GM12878 (cell line): Measurements from ENCODE around the gene BOD1L1. TPM values are rescaled to one million over a fixed set of nuclear protein-coding genes. Genes with fewer than 3 reads are reported as not detected.

Source experiments
- ATAC-seq: fragments of 200-7000 bp; cut with Tn5 transposase; 3 replicates; pipeline ENCODE4 v1.9.1; 2020; ENCODE audit warnings: mild to moderate bottlenecking, moderate library complexity
- BruUV-seq: library from RNA; stranded (reverse); fragments of 400-500 nt; replicated peaks from 2 replicates; lab custom pipeline; 2021; lab: Mats Ljungman, UMichigan
- CTCF ChIA-PET: fragments of 300-600 bp; sonication (Branson Sonifier 250); formaldehyde crosslinking; extraction: SDS; loops from one replicate; lab custom pipeline; 2021; ENCODE audit warnings: inconsistent platforms; lab: Yijun Ruan, JAX
- POLR2A ChIA-PET: fragments of 350-600 bp; formaldehyde crosslinking; extraction: SDS; loops from one replicate; lab custom pipeline; 2021; ENCODE audit warnings: inconsistent platforms; lab: Charles Lee
- RAD21 ChIA-PET: fragments of 300-600 bp; sonication (Branson Sonifier 250); formaldehyde crosslinking; loops from one replicate; lab custom pipeline; 2023; ENCODE audit warnings: antibody characterized with exemption; ENCODE audit not compliant: unreplicated experiment; lab: Charles Lee
- SMC1A ChIA-PET: fragments of 300-600 bp; sonication (Branson Sonifier 250); formaldehyde crosslinking; loops from one replicate; lab custom pipeline; 2023; ENCODE audit not compliant: unreplicated experiment, uncharacterized antibody; lab: Charles Lee
- DNase-seq: peaks from one replicate; pipeline ENCODE4 v3.0.0-alpha.2; 2011; ENCODE audit warnings: low read depth, low spot score
- FAIRE-seq: peaks from 3 replicates; lab custom pipeline; 2011; peaks lifted over from hg19 to GRCh38; lab: Jason Lieb, UNC
- H2AFZ ChIP-seq: 2 replicates; pipeline ENCODE4 v1.6.0; 2011; ENCODE audit warnings: low read depth, low read length, control low read depth; ENCODE audit not compliant: control insufficient read depth
- H3K27ac ChIP-seq: 2 replicates; pipeline ENCODE4 v1.5.1; 2011; ENCODE audit warnings: control low read depth; ENCODE audit not compliant: control insufficient read depth, insufficient read depth
- H3K27me3 ChIP-seq, 2 experiments: replicated peaks in 1 of 2; 2 replicates each; pipeline versions ENCODE4 v1.6.0 to v1.6.1; 2011; ENCODE audit warnings: low read length in 1 of 2; ENCODE audit not compliant: control insufficient read depth in 2 of 2, insufficient read depth in 2 of 2
- H3K36me3 ChIP-seq, 2 experiments: 2 replicates each; pipeline ENCODE4 v1.5.1; 2011; ENCODE audit warnings: low read length in 1 of 2; ENCODE audit not compliant: control insufficient read depth in 2 of 2, insufficient read depth in 2 of 2
- H3K4me1 ChIP-seq: 2 replicates; pipeline ENCODE4 v1.6.1; 2011; ENCODE audit warnings: mild to moderate bottlenecking, low read length, moderate library complexity, mixed read lengths; ENCODE audit not compliant: control insufficient read depth, insufficient read depth
- H3K4me2 ChIP-seq: 2 replicates; pipeline ENCODE4 v1.6.0; 2011; ENCODE audit warnings: control low read depth; ENCODE audit not compliant: control insufficient read depth, insufficient read depth
- H3K4me3 ChIP-seq: fragments of 200-600 bp; sonication (generic); 2 replicates; pipeline ENCODE4 v1.5.1; 2016
- H3K79me2 ChIP-seq: 2 replicates; pipeline ENCODE4 v1.6.0; 2011; ENCODE audit warnings: low read length; ENCODE audit not compliant: control insufficient read depth, insufficient read depth
- H3K9ac ChIP-seq: 2 replicates; pipeline ENCODE4 v1.8.0; 2011; ENCODE audit warnings: low read length, control low read depth, mixed read lengths; ENCODE audit not compliant: control insufficient read depth, insufficient read depth
- H3K9me3 ChIP-seq: replicated peaks from 3 replicates; pipeline ENCODE4 v1.5.1; 2011; ENCODE audit warnings: mild to moderate bottlenecking, low read length; ENCODE audit not compliant: control insufficient read depth, insufficient read depth
- H4K20me1 ChIP-seq: 2 replicates; pipeline ENCODE4 v1.6.0; 2011; ENCODE audit not compliant: control insufficient read depth, insufficient read depth
- NFYB ChIP-seq: IDR thresholded peaks from 2 replicates; pipeline ENCODE4 v1.6.1; 2011; ENCODE audit warnings: low read depth, mild to moderate bottlenecking, low read length, improper control_type of control experiment, moderate library complexity; ENCODE audit not compliant: insufficient read depth
- WGBS: methylation state at CpG from one replicate; pipeline ENCODE4 v1.1.6; 2016; ENCODE audit warnings: low lambda C conversion rate; ENCODE audit not compliant: insufficient replicate concordance, insufficient coverage; ENCODE audit errors: missing lambda C conversion rate; 5-methylcytosine and 5-hydroxymethylcytosine counted together
- in situ Hi-C: fragments of 300-500 bp; cut with MboI; formaldehyde crosslinking; loops from 9 replicates; pipeline ENCODE4 v1.14.3; 2018; ENCODE audit warnings: mixed read lengths
- intact Hi-C: fragments of 100-400 bp; cut with micrococcal nuclease; formaldehyde crosslinking; loops from one replicate; pipeline ENCODE4 v1.14.2; 2022; ENCODE audit not compliant: unreplicated experiment
- polyA plus RNA-seq, 11 experiments: library from polyadenylated mRNA; depleted of rRNA in 4 of 11; unstranded in 6 of 11; stranded (reverse) in 5 of 11; fragments of >200 nt; fragmentation: Nextera tagmentation in 4 of 11; fragmentation: Illumina TruSeq in 1 of 11; extraction: Ambion mirVana in 4 of 11; extraction: Trizol in 1 of 11; gene quantifications; 1 replicate in 1 of 11; 2 replicates in 10 of 11; pipeline versions ENCODE4 v1.2.1 to v1.2.3, GENCODE V29; 2011 to 2016; ENCODE audit warnings: inconsistent platforms in 2 of 11, missing spikeins in 2 of 11, low read depth in 1 of 11
- total RNA-seq, 4 experiments: library from RNA; depleted of rRNA in 3 of 4; stranded (reverse); fragments of >200 nt in 3 of 4; fragmentation: Illumina TruSeq in 1 of 4; extraction: Trizol in 1 of 4; gene quantifications; 2 replicates each; pipeline versions ENCODE4 v1.2.1 to v1.2.3, GENCODE V29; 2013 to 2021
- TF ChIP-seq, protein P1 (sequence below): IDR thresholded peaks from 2 replicates; pipeline ENCODE4 v1.6.1; 2011; ENCODE audit warnings: mild to moderate bottlenecking, low read depth, low read length, moderate library complexity; ENCODE audit not compliant: insufficient replicate concordance

Gene BOD1L1
- total and polyA plus RNA-seq, 10 of the 15 experiments (the other 5 are each of a cell fraction or from before 2014, with no cell fraction given): 6.8 to 41.6 (median 24.3) TPM

DNA sequence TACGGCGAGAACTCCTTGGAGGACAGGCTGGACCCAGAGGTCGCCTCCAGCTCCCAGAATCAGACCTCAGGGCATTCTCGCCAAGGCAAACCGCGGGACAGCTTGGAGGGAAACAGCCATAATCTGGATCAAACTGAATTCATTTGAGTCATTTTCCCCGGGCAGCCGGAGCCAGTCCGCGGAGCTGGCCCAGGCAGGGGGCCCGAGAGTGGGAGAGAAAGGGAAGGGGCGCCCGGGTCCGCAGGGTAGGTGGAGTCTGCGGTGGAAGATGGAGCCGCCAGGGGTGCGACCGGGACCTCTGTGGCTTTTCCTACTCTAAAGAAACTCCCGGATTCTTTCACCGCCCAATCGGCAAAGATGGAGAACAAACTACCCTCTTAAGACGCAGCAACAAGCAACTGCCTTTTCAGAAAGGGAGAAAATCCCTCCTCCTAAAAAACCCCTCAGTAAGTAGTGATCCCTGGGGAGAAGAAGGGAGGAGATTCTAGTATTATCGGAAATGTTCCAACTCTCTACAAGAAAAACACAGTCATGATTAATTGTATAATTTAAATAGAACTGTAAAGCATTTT is 88.4 kb downstream of the BOD1L1 start:
- BruUV-seq: no TSS peak
- no peaks in the 10 kb centered on the region for H3K36me3 ChIP-seq
- H4K20me1 ChIP-seq: no peaks in the 10 kb centered on the region
- ChIA-PET RAD21 (no interaction called here), POLR2A (no interaction called here), SMC1A (no interaction called here)
- no peak for ATAC-seq
- H3K27me3 ChIP-seq: peaks cover 25 to 56% of the 10 kb centered on the region in 2 experiments
- TF ChIP-seq NFYB: no peak
- TF ChIP-seq, all 136 proteins: peak for 0
- CTCF ChIA-PET: no interaction called here
- H3K4me2 ChIP-seq: no peak overlapping the region
- no peaks in the 10 kb centered on the region for H3K4me1 ChIP-seq
- in situ Hi-C loops: loop anchor here (25.0 kb wide), 1 partner anchor 1777 kb away; no protein-coding TSS in a partner anchor
- no peak overlapping the region for H3K4me3 ChIP-seq
- no peak for FAIRE-seq
- WGBS: 53% methylated on average over 23 of the region's 23 CpGs
- H3K79me2 ChIP-seq: no peaks in the 10 kb centered on the region
- DNase-seq: no peak
- intact Hi-C loops: no loop called here
- H3K9ac ChIP-seq: no peak overlapping the region
- no peak overlapping the region for H3K27ac ChIP-seq
- no peaks in the 10 kb centered on the region; the same call in 1 of the 3 replicates for H3K9me3 ChIP-seq
- H2AFZ ChIP-seq: no peak overlapping the region

DNA sequence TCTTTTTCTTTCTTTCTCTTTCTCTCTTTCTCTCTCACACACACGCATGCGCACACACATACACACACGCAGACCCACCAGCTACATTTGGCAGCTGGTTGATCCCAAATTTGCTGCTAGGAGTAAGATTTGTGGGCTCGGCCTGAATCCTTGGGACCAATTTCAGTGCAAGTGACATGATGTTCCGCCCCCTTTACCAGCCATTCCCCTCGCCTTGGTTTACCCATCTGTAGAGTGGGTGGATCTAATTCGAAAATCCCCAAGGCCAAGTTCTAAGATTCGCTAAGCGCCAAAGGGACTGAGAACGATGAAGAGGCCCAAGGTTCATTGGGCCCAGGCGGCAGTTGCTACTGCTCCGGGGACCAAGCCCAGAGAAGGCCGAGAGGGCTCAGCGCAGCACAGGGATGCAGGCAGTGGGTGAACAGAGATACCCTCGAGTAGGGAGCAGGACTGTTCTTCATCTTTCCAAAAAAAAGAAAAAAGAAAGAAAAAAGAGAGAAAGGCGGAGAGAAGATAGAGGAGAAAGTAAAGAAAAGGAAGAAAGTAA is 89.0 kb downstream of the BOD1L1 start:
- ChIA-PET POLR2A (no interaction called here), CTCF (no interaction called here), RAD21 (no interaction called here), SMC1A (no interaction called here)
- TF ChIP-seq, protein P1, sequence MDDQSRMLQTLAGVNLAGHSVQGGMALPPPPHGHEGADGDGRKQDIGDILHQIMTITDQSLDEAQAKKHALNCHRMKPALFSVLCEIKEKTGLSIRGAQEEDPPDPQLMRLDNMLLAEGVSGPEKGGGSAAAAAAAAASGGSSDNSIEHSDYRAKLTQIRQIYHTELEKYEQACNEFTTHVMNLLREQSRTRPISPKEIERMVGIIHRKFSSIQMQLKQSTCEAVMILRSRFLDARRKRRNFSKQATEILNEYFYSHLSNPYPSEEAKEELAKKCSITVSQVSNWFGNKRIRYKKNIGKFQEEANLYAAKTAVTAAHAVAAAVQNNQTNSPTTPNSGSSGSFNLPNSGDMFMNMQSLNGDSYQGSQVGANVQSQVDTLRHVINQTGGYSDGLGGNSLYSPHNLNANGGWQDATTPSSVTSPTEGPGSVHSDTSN: no peak
- Histone ChIP-seq H3K27me3 (peaks cover 24 to 53% of the 10 kb centered on the region in 2 experiments), H3K27ac (no peak overlapping the region), H3K36me3 (no peaks in the 10 kb centered on the region), H3K9ac (no peak overlapping the region), H3K79me2 (no peaks in the 10 kb centered on the region), H3K9me3 (no peaks in the 10 kb centered on the region; the same call in 1 of the 3 replicates), H4K20me1 (no peaks in the 10 kb centered on the region), H3K4me1 (no peaks in the 10 kb centered on the region), H2AFZ (no peak overlapping the region), H3K4me3 (no peak overlapping the region), H3K4me2 (no peak overlapping the region)
- no peak for DNase-seq
- BruUV-seq: no TSS peak
- no peak for FAIRE-seq
- ATAC-seq: no peak
- WGBS: 49% methylated on average over 15 of the region's 16 CpGs
- intact Hi-C loops (no loop called here), in situ Hi-C loops (loop anchor here (25.0 kb wide), 1 partner anchor 1776 kb away; no protein-coding TSS in a partner anchor)
